ENCODE data around the gene TOMT.

- TF ChIP-seq POLR2A (IDR thresholded peaks at IDR 0.05; ENCODE audit: low read length): no peak
- no peak for TF ChIP-seq GATA1 (IDR thresholded peaks at IDR 0.05; ENCODE audit: low read depth, low read length)
Observed at GRCh38 chr11:72135891-72136683, 30.4 kb downstream of the TOMT start.

All from erythroblast (primary cell).